ENCODE measurements around the gene CHSY1.

DNA sequence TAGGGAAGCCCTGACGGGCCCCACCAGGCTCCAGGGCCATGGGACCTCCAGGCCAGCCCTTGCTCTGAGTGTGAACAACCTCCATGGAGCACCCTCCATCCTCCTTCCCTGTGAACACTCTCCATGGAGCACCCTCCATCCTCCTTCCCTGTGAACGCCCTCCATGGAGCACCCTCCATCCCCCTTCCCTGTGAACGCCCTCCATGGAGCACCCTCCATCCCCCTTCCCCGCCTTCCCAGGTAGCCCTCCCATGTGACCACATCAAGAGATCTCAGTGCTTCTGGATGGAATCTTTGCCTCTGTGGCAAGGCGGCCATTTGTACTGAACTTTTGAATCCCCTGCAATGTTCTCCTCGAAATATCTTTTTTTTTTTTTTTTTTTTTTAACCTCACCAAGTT lies 66.5 kb downstream of the CHSY1 start:
- TF ChIP-seq CTCF (IDR thresholded peaks at IDR 0.05) (no peak), POLR2A (IDR thresholded peaks at IDR 0.05) (no peak)
